22Rv1 (cell line): ENCODE data around the gene PLXNC1.

Experiments used
- CTCF ChIP-seq: fragments of 450-650 bp; IDR thresholded peaks from 2 replicates; pipeline ENCODE4 v1.5.1; 2017; ENCODE audit warnings: mild to moderate bottlenecking
- ZFX ChIP-seq: fragments of 450-650 bp; IDR thresholded peaks from 2 replicates; pipeline ENCODE4 v1.6.1; 2017; ENCODE audit warnings: antibody characterized with exemption, borderline replicate concordance

- TF ChIP-seq CTCF (no peak), ZFX (no peak)
Observed at GRCh38 chr12:94107910-94108309, 40.5 kb upstream of the PLXNC1 start.
